ENCODE results near the gene KRT1.

The KRT1 gene

DNA sequence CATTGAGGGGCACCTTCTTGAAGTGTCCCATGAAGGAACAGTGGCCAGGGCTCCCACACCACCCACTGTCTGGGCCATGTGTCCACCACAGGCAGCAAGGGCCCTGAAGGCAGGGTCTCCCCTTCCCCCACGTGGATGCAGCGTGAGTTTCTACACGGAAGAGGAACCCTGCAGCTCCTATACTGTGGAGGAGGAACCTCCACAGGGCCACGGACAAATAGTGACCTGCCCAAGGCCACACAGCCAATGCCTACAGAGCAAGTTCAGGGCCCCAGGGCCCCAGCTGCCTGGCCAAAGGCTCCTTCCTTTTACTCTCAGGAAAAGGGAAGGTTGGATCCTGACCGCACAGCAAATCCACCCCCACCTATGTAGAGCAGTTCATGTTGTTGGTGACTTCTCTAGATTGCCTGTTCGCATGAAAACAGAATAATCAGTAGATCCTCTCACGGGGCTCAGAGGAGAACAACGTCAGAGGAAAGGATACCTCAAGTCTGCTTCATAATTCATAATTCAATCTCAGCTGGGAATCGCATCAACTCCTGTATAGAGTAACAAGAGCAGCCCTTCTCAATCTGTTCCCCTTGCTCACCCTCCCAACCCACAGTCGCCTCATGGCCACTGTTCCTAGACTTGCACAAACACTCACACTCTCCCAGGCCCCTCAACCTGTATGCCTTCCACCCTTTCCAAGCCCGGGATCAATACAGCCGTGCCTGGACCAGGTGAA, 50.8 kb downstream of the KRT1 start:
- Histone ChIP-seq H2AFZ (ENCODE audit: low read depth, low read length, severe bottlenecking) (no peak overlapping the region), H3K4me3 (ENCODE audit: insufficient read depth, low read length, poor library complexity, severe bottlenecking) (no peak overlapping the region), H3K9ac (ENCODE audit: low read length) (no peak overlapping the region), H3K4me2 (ENCODE audit: low read depth, low read length, poor library complexity, severe bottlenecking) (no peak overlapping the region), H3F3A (ENCODE audit: insufficient read depth) (no peaks in the 10 kb centered on the region), H3K9me2 (replicated peaks; ENCODE audit: insufficient read depth, low read length) (no peaks in the 10 kb centered on the region), H3K79me2 (ENCODE audit: insufficient read depth, low read length) (no peaks in the 10 kb centered on the region), H3K27me3 (ENCODE audit: low read length) (no peaks in the 10 kb centered on the region), H3K36me3 (ENCODE audit: low read length) (no peaks in the 10 kb centered on the region), H4K20me1 (ENCODE audit: low read depth, low read length) (no peaks in the 10 kb centered on the region), H3K27ac (ENCODE audit: low read depth, low read length) (no peak overlapping the region), H3K9me3 (ENCODE audit: insufficient read depth, low read length) (no peaks in the 10 kb centered on the region)
- no peak for TF ChIP-seq EZH2phosphoT487 (conservative IDR thresholded peaks at IDR 0.05; ENCODE audit: low read length)
- TF ChIP-seq, protein P1, sequence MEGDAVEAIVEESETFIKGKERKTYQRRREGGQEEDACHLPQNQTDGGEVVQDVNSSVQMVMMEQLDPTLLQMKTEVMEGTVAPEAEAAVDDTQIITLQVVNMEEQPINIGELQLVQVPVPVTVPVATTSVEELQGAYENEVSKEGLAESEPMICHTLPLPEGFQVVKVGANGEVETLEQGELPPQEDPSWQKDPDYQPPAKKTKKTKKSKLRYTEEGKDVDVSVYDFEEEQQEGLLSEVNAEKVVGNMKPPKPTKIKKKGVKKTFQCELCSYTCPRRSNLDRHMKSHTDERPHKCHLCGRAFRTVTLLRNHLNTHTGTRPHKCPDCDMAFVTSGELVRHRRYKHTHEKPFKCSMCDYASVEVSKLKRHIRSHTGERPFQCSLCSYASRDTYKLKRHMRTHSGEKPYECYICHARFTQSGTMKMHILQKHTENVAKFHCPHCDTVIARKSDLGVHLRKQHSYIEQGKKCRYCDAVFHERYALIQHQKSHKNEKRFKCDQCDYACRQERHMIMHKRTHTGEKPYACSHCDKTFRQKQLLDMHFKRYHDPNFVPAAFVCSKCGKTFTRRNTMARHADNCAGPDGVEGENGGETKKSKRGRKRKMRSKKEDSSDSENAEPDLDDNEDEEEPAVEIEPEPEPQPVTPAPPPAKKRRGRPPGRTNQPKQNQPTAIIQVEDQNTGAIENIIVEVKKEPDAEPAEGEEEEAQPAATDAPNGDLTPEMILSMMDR (IDR thresholded peaks at IDR 0.05; ENCODE audit: insufficient read depth, low read length, poor library complexity, severe bottlenecking): no peak

DNA sequence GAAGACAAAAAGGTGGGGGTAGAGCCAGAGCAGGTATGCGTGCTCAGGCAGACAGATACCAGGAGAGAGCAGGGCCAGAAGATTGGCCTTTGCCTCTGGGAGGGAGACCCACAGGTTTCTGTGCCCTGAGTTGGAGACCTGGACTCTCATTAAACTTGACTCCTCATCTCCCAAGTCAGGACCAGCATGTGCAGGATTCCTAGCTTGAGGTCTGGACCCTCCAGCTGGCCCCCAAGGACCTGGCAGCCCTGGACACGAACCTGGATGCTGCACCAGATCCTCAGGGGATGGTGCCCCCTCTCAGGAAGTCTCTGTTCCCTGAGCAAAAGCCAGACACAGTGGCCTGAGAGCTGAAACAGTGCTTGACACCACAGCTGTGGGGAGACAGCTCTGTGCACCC, 51.4 kb downstream of the KRT1 start:
- Histone ChIP-seq H3K36me3 (ENCODE audit: low read length) (no peaks in the 10 kb centered on the region), H3K4me3 (ENCODE audit: insufficient read depth, low read length, poor library complexity, severe bottlenecking) (no peak overlapping the region), H2AFZ (ENCODE audit: low read depth, low read length, severe bottlenecking) (no peak overlapping the region), H3K79me2 (ENCODE audit: insufficient read depth, low read length) (no peaks in the 10 kb centered on the region), H3K9me3 (ENCODE audit: insufficient read depth, low read length) (no peaks in the 10 kb centered on the region), H3K9me2 (replicated peaks; ENCODE audit: insufficient read depth, low read length) (no peaks in the 10 kb centered on the region), H3K27me3 (ENCODE audit: low read length) (no peaks in the 10 kb centered on the region), H3K27ac (ENCODE audit: low read depth, low read length) (no peak overlapping the region), H4K20me1 (ENCODE audit: low read depth, low read length) (no peaks in the 10 kb centered on the region), H3K4me2 (ENCODE audit: low read depth, low read length, poor library complexity, severe bottlenecking) (no peak overlapping the region), H3K9ac (ENCODE audit: low read length) (no peak overlapping the region), H3F3A (ENCODE audit: insufficient read depth) (no peaks in the 10 kb centered on the region)
- TF ChIP-seq, protein P1 (IDR thresholded peaks at IDR 0.05; ENCODE audit: insufficient read depth, low read length, poor library complexity, severe bottlenecking): no peak
- no peak for TF ChIP-seq EZH2phosphoT487 (conservative IDR thresholded peaks at IDR 0.05; ENCODE audit: low read length)

DNA sequence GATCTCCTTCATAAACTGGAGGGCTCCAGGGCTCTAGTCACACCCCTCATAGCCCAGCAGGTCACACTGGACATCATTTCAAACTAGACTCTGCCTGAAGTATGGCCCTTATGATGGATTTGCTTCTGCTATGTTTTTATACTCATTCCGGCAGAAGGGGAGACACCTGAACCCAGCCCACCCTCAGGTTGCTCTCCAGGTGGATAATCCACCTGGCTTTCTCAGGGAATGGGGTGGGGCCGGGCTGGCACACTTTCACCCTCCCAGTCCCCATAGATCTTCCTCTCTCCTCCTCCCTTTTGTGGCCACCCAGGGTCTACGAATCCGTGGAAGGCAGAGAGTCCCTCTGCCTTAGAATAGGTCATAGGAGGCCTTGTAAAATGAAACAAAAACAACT, 52.1 kb downstream of the KRT1 start:
- TF ChIP-seq, protein P1 (IDR thresholded peaks at IDR 0.05; ENCODE audit: insufficient read depth, low read length, poor library complexity, severe bottlenecking): no peak
- TF ChIP-seq EZH2phosphoT487 (conservative IDR thresholded peaks at IDR 0.05; ENCODE audit: low read length): no peak
- H2AFZ ChIP-seq (ENCODE audit: low read depth, low read length, severe bottlenecking): no peak overlapping the region

More for the DNA sequence above, 52.1 kb downstream of the KRT1 start:
- Histone ChIP-seq H3K9me2 (replicated peaks; ENCODE audit: insufficient read depth, low read length) (no peaks in the 10 kb centered on the region), H3K9ac (ENCODE audit: low read length) (no peak overlapping the region), H3K4me2 (ENCODE audit: low read depth, low read length, poor library complexity, severe bottlenecking) (no peak overlapping the region), H3K9me3 (ENCODE audit: insufficient read depth, low read length) (no peaks in the 10 kb centered on the region), H3F3A (ENCODE audit: insufficient read depth) (no peaks in the 10 kb centered on the region), H3K27ac (ENCODE audit: low read depth, low read length) (no peak overlapping the region), H3K36me3 (ENCODE audit: low read length) (no peaks in the 10 kb centered on the region), H3K27me3 (ENCODE audit: low read length) (no peaks in the 10 kb centered on the region), H3K4me3 (ENCODE audit: insufficient read depth, low read length, poor library complexity, severe bottlenecking) (no peak overlapping the region), H4K20me1 (ENCODE audit: low read depth, low read length) (no peaks in the 10 kb centered on the region), H3K79me2 (ENCODE audit: insufficient read depth, low read length) (no peaks in the 10 kb centered on the region)

Data from SU-DHL-6 (cell line).